CD4-positive, alpha-beta T cell treated with Interleukin-1 beta for 1 hour (primary cell): ENCODE results near the gene C14orf180.

ENCODE experiments used
- DNase-seq, 2 donors: peaks; one replicate each; pipeline ENCODE4 v3.0.0-alpha.2; 2020 to 2022

The C14orf180 gene

DNA sequence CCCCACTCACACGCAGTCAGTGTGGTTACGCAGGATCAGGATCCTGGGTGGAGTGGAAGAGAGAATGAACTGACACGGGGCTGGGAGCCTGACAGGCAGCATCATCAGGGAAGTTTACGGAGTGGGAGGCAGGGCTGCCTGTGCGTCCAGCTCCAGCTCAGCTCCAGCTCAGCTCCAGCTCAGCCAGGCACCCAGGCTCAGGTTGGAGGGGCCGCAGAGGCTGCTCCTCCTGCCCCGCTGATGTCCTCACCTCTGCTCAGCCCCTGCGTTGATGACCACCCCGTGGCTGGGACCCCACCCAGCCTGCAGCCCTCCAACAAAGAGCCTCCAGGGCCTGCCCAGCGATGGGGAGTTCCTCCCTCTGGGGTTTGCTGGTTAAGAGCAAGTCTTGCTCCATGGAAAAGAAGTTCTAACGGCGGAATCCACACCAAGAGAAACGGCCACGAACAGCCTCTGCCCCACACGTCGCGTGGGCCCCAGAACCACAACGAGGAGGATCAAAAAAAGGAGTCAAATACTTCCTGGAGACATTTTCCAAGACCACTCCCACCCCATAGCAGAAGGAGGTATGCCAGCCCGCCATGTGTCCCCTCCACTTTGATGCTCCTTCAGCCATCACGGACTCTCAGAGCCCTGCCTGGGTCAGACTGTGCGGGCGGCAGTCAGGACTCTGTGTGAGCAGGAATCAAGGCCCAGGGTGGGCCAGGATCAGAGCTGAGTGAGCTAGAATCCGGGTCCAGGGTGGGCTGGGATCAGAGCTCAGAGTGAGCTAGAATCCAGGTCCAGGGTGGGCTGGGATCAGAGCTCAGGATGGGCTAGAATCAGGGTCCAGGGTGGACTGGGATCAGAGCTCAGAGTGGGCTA, 17.7 kb upstream of the C14orf180 start:
- DNase-seq, result no peak

DNA sequence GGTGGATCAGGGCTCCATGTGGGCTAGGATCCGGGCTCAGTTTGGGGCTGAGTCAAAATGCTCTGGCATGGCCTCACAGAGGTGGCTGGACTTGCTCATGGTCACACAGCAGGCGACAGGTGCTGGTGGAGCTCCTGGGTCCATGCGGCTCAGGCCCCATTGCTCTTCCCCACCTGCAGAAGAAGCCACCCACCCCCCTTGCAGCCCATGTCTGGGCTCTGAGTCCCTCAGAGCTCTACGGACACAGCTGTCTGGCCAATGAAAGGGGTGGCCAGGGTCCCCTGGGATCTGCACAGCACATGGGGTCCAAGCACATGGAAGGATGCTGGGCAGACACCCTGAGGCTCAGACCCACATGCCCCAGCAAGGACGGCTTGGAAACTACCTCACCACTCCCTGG, 17.0 kb upstream of the C14orf180 start:
- no peak for DNase-seq

- DNase-seq, result no peak
Observed at GRCh38 chr14:104563191-104563741, 16.3 kb upstream of the C14orf180 start.

GRCh38 chr14:104563742-104564615, 15.6 kb upstream of the C14orf180 start:
- DNase-seq, result peak; percentile 61 to 62

DNA sequence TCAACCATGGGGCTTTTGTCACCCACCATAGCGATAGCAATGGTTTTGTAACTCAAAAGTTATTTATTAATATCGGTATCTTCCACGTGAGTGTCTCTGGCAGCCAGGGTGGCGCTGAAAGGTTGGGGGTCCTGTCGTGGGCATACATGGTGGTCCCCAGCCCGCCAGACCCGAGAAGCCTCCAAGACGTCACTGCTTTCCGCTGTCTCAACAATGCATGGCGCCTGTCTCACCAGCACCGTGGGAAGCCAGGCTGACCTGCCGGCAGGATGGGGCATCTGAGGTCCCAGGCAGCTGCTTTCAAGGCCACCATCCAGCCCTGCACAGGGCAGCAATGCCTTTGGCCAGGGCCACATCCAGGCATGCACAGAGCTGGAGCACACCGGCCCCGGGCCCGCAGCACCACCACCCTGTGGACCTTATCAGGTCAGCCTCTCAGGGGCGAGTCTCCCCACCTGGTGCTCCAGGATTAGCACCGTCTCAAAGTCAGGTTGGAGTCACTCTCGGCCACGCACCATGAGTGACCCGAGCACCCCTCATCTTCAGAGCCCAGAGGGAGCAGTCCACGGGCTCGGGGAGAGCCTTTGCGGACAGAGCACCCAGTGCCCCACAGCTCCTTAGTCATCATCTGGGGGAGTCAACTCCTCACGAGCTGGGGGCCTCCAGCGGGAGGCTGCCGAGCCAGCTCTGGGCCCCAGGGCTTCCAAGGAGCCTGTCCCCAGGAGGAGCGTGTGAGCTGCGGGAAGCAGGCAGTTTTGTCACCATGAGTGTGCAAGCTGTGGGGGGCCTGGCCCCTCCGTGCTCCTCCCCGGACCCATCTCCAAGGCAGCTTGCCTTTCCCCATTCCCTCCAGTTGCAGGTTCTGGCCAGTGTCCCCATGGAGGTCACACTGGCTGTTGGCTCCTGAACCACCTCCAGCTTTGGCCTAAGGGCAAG, 14.6 kb upstream of the C14orf180 start:
- DNase-seq, result no peak

DNA sequence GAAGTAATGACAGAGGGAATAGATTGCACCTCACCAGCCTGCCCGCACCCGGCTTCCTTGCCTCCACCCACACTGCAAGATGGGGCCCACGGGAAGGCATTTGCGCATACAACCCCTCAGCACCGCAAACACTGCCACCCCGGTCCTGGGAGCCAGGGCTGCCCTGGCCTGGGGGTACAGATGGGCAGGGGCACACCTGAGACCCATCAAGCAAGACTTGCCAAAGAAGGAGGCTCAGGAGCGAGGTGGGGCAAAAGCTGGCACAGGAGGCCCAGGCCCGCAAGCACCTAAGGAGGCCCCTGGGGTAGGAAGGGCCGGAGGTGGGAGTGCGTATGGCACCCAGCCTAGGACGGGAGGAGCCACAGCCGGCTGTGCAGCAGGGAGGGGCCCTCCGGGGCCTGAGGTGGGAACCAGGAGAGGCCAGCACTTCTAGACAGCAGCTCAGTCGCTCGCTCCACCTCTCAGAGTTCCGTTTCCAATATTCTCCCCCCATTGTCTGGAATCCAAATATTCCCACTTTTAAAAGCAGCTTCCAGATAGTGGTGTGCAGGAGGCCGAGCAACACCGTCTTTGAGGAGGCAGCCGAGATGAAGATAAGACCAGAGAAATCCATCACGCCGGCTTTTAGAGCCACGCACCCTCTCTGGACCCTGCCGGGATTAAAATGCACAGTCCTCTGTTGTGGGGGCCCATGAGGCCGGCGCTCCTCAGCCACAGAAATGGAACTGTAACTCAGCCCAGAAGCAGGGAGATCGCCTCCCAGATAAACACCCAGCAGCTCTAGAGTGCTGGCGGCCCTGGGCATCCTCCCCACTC, 12.2 kb upstream of the C14orf180 start:
- no peak for DNase-seq

GRCh38 chr14:104567957-104568225, 11.7 kb upstream of the C14orf180 start:
- no peak for DNase-seq

GRCh38 chr14:104568620-104569019, 10.9 kb upstream of the C14orf180 start:
- no peak for DNase-seq

GRCh38 chr14:104569435-104569834, 10.1 kb upstream of the C14orf180 start:
- no peak for DNase-seq

DNA sequence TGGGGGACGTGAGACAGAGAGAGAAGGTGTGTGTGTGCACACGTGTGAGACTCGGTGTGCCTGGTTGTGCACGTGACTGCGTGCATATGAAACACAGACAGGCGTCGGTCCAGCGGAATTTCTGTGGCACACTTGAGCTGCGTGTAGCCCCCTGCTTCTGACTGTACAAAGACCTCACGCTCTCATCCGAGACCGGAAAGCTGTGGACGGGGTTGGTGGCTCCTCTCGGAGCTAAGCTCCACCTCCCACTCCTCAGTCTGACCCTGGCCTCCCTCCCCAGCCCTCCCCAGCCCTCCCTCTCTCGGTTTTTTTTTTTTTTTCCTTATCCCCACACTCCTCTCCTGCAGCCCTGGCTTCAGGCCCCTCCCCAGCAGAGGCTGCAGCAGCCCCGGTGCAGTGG, 8.3 kb upstream of the C14orf180 start:
- no peak for DNase-seq

- no peak for DNase-seq
Observed at GRCh38 chr14:104572024-104572626, 7.4 kb upstream of the C14orf180 start.

DNA sequence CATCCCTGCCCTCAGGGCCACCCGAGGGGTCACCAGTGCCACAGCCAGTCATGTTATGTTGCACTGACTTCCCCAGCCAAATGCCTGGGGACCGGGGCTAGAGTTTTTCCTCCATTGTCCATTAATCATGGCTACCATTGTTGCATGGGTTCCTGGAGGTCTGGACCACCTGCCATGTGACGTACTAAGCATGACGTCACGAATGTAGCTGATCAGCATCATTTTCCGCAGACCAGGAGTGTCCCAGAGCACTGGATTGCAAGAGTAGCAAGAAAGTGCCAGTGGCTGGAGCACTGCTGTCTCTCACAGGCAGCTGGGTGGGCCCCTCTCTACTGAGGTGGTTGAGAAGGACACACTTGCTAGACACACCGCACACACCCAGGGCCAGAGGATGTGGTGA, 6.9 kb upstream of the C14orf180 start:
- DNase-seq, result no peak

- no peak for DNase-seq
Observed at GRCh38 chr14:104573930-104574329, 5.6 kb upstream of the C14orf180 start.

DNA sequence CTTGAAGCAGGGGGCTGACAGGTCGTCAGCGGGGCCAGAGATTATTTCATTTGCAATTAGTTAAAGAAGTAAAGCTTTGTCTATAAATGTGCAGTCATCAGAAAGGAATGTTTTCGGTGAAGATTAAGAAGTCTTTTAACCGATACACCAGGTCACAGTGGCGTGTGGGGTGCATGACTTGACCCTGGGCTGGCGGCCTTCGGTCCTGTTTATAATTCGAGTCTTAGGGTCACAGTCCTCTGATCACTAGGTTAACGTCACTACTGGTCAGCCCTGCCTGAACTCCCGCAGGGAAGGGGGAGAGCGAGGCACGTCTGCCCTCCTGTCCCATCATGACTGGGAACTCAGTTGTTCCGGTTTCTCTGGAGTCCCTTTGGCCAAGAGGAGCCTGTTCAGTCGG, 5.0 kb upstream of the C14orf180 start:
- no peak for DNase-seq

GRCh38 chr14:104574978-104575583, 4.5 kb upstream of the C14orf180 start:
- no peak for DNase-seq

GRCh38 chr14:104576232-104576969, 3.2 kb upstream of the C14orf180 start:
- no peak for DNase-seq

- DNase-seq, result no peak
Observed at GRCh38 chr14:104576970-104577332, 2.6 kb upstream of the C14orf180 start.

- no peak for DNase-seq
Observed at GRCh38 chr14:104577426-104577825, 2.1 kb upstream of the C14orf180 start.

DNA sequence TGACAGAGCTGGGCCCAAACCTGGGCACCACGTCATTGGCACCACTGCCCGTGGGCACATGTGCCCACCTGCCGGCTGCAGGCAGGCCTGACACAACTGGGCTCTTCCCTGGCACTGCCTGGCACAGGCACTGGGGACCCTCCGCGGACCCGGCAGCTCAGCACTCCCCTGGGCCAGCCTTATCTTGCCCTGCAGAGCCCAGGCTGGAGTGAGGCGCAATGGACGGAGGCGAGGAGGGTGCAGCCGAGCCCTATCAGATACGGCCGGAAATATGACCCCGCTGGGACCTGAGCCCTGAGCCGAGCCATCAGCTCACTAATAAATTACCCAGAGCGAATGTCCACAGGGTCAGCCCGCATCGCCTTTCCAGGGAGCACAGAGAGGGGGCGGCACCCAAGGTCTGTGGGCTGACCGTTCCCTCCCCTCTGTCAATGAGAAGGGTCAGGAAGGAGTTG, 1.7 kb upstream of the C14orf180 start:
- DNase-seq, result no peak

- DNase-seq, result no peak
Observed at GRCh38 chr14:104578321-104578720, 1.2 kb upstream of the C14orf180 start.
